Measurements from ENCODE around the gene CCT6A. TPM values are rescaled to one million over a fixed set of nuclear protein-coding genes. Genes with fewer than 3 reads are reported as not detected.

Gene CCT6A
- total RNA-seq, 1 donor from 2014 or later = 263 TPM

Other genes with a start within 250 kb of the CCT6A start
- gene SEPTIN14, start 189.0 kb upstream of the CCT6A start, total RNA-seq = not detected in 2 replicates
- gene ZNF713, start 164.3 kb upstream of the CCT6A start, total RNA-seq = 1.7 and 2.9 TPM in 2 replicates
- 28.3 and 29.4 TPM in 2 replicates for gene MRPS17, start 99.9 kb upstream of the CCT6A start, total RNA-seq
- gene NIPSNAP2, start 87.2 kb upstream of the CCT6A start, total RNA-seq = 52.3 and 56.3 TPM in 2 replicates
- 18.4 and 20.8 TPM in 2 replicates for gene PSPH, start 321 bp upstream of the CCT6A start, total RNA-seq
- gene SUMF2, start 12.5 kb downstream of the CCT6A start, total RNA-seq = 153 and 158 TPM in 2 replicates
- gene PHKG1, start 41.2 kb downstream of the CCT6A start, total RNA-seq = 2.5 and 3.6 TPM in 2 replicates
- 660 TPM in 2 replicates for gene CHCHD2, start 54.7 kb downstream of the CCT6A start, total RNA-seq
- not detected in 2 replicates for gene NUPR2, start 64.7 kb downstream of the CCT6A start, total RNA-seq